Left forelimb (tissue), 1 donor: Measurements from ENCODE around the gene C11orf71.

Experiments
- DNase-seq: peaks from one replicate; pipeline ENCODE4 v3.0.0-alpha.2; 2018; ENCODE audit warnings: low spot score

C11orf71 gene

DNA sequence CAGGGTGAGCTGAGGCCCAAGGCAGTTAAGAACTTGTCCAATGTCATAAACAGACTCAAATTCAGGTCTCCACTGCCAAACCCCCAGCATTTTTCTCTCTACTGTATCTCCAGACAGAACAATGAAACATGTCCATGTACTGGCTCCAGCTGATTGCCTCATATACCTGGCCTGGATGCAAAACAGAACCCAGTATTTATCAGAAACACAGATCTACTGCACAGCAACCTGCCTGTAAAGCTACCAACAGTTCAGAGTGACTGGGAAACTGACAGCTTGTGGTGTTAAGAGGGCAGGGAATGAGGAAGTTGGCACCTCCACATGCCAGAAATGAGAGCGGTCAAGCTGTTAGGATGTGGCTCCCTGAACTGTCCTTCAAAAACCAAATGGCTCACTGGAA, 41.6 kb downstream of the C11orf71 start:
- no peak for DNase-seq

DNA sequence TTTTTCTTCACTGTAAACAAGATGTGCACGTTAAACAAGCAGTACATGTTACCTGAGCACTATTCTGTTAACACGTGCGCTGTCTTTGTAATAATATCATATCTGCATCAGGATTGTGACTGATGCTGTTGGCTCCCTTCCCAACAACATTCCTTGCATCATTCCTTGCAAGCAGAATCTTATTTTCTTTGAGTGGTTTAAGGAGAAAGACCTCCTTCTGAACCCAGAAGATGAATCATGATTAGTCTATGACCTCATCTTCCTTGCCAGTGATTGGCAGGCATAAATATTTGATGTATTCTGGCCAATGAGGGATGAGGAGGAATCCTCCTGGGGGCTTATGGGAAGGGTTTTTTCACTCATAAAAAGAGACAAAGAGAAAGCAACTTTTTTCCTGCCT, 46.2 kb downstream of the C11orf71 start:
- DNase-seq, result no peak

DNA sequence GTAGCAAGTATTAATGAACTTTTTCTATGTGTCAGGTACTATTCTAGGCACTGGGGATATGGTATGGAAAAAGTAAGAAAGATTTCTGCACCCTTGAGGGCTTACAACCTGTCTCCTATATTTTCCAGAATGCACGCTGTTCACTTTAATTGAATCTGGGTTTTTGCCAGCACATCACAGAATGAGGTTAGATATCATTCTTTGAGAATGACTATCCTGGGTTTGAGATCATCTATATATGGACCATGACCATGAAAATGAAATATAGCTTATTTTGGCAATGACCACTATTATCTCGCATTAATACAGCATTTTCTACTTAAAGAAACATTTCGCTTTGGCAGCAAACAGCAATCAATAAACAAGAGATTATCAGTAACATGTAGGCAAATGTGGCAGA, 46.9 kb downstream of the C11orf71 start:
- no peak for DNase-seq

DNA sequence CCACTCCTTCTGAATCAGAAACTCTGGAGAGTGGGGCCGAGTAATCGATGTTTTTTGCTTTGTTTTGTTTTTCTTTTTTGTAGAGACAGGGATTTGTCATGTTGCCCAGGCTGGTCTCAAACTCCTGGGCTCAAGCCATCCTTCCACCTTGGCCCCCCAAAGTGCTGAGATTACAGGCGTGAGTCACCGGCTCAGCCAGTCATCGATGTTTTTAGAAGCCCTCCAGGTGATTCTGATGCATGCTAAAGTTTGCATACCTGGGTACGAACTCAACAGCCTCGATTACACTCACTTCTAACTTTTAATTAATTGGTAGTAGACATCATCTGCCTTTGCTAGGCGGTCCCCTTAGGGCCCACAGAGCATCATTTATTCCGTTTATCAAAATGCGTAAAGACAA, 50.3 kb downstream of the C11orf71 start:
- DNase-seq, result no peak
